ENCODE measurements around the gene N4BP2.
"Not testable (repeated sequence)": the region's sequence is repeated elsewhere in the genome, so short reads cannot be mapped to it uniquely, and the experiment has no call there.

N4BP2 gene

DNA sequence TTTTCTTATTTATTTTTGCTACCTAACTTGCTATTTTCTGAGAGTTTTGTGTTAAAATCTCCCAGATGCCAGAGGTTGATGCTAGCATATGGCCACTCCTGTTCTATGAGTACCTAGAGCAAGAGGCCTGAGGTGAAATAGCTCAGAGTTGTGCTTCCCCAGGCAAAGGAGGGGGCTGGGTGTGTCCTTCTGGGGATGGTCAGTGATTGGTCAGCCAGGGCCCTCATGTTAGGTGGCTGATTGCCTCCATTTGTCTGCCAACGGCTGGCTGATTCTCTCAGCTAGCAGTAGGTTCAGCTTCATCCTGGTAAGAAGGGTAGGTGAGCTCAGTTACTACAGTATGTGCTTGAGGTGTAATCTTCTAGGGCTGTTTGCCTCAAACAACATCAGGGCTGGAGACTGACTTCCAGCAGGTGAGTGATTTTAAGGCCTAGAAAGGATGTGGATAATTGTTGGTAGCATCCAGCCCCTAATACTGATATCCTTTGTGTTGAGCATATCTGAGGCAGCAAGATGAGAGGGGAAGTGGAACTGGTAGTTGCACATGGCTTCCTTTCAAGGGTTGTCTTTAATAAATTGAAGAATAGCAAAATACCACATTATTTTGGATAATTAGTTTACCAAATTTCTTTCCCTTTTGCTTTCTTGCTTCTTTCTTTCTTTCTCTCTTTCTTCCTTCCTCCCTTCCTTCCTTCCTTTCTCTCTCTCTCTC is 77.7 kb downstream of the N4BP2 start:
- no peak for DNase-seq (ENCODE audit: low read depth)
- H3K4me3 ChIP-seq (replicated peaks; ENCODE audit: low read depth, low read length), result no peak overlapping the region
- TF ChIP-seq, protein P1, sequence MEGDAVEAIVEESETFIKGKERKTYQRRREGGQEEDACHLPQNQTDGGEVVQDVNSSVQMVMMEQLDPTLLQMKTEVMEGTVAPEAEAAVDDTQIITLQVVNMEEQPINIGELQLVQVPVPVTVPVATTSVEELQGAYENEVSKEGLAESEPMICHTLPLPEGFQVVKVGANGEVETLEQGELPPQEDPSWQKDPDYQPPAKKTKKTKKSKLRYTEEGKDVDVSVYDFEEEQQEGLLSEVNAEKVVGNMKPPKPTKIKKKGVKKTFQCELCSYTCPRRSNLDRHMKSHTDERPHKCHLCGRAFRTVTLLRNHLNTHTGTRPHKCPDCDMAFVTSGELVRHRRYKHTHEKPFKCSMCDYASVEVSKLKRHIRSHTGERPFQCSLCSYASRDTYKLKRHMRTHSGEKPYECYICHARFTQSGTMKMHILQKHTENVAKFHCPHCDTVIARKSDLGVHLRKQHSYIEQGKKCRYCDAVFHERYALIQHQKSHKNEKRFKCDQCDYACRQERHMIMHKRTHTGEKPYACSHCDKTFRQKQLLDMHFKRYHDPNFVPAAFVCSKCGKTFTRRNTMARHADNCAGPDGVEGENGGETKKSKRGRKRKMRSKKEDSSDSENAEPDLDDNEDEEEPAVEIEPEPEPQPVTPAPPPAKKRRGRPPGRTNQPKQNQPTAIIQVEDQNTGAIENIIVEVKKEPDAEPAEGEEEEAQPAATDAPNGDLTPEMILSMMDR (IDR thresholded peaks at IDR 0.05; ENCODE audit: low read length, missing control alignments), result no peak

DNA sequence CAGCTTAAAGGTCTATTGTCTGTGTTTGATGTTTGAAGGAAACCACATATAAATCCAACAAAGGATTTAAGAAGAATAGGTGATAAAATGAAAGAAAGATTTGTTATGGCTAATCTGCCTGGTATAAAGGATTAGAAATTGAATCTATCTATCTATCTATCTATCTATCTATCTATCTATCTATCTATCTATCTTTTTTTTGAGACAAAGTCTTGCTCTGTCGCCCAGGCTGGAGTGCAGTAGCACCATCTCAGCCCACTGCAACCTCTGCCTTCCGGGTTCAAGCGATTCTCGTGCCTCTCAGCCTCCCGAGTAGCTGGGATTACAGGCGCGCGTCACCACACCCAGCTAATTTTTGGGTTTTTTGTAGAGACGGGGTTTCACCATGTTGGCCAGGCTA is 79.6 kb downstream of the N4BP2 start:
- not testable (repeated sequence) for DNase-seq (ENCODE audit: low read depth); H3K4me3 ChIP-seq (replicated peaks; ENCODE audit: low read depth, low read length)

DNA sequence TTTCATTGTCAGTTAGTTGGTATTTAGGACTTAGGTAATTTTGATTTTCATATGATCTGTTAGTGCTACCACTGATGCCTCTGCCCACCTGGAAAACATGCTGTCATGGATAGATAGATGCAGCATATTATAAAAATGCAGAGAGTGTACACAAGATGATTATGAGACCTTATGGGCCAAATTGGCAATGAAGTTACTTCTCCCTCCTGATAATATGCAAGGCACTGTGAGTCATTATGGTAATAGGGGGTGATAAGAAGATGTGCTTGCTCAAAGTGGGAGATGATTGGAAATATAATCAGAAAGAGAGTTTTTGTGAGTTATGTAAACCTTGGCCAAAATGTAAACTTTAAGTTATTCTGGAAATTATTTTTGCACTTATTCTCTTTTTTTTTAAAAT is 83.5 kb downstream of the N4BP2 start:
- H3K4me3 ChIP-seq (replicated peaks; ENCODE audit: low read depth, low read length), result no peak overlapping the region
- TF ChIP-seq, protein P1 (IDR thresholded peaks at IDR 0.05; ENCODE audit: low read length, missing control alignments), result no peak
- peak; percentile 9 for DNase-seq (ENCODE audit: low read depth)

DNA sequence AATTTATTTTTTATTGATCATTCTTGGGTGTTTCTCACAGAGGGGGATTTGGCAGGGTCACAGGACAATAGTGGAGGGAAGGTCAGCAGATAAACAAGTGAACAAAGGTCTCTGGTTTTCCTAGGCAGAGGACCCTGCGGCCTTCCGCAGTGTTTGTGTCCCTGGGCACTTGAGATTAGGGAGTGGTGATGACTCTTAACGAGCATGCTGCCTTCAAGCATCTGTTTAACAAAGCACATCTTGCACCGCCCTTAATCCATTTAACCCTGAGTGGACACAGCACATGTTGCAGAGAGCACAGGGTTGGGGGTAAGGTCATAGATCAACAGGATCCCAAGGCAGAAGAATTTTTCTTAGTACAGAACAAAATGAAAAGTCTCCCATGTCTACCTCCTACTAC is 83.9 kb downstream of the N4BP2 start:
- not testable (repeated sequence) for DNase-seq (ENCODE audit: low read depth); H3K4me3 ChIP-seq (replicated peaks; ENCODE audit: low read depth, low read length)

DNA sequence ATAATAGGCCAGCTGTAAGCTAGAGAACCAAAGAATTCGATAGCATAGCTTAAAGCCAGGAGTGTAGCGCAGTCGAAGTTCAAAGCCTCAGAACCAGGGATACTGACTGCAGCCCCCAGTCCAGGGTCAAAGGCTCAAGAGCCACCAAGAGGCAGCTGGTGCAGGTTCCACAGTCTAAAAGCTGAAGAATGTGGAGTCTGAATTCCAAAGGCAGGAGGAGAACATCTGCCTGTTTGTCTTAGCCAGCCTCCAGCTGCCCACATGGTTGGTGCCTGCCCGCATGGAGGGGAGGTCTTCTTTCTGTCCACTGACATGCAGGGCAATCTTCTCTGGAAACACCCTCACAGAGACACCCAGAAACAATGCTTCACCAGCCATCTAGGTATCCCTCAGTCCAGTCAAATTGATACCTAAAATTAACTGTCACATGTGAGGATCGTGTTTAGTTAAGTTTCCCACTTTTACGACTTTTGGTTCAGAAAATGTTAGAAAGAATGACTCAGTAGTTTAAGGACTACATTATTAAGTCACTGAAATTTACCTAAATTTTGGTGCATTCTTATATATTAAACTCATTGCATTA is 87.4 kb downstream of the N4BP2 start:
- no peak overlapping the region for H3K4me3 ChIP-seq (replicated peaks; ENCODE audit: low read depth, low read length)
- TF ChIP-seq, protein P1 (IDR thresholded peaks at IDR 0.05; ENCODE audit: low read length, missing control alignments), result no peak
- no peak for DNase-seq (ENCODE audit: low read depth)

DNA sequence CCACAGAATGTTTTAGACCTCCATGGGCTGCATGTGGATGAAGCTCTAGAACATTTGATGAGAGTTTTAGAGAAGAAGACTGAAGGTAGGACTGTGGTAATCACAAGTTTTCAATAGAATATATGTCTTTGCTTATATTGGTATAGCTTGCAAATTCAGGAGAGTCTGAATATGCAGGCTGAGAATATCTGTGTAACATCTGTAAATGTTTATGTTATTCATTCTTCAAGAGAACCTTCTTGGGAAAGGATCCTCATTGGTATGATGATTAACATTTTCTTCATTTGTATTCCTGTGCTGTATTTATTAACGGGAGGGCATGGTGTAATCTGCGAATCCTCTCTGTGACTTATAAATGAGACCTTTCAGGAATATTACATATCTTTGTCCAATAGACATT is 88.1 kb downstream of the N4BP2 start:
- TF ChIP-seq, protein P1 (IDR thresholded peaks at IDR 0.05; ENCODE audit: low read length, missing control alignments), result no peak
- no peak overlapping the region for H3K4me3 ChIP-seq (replicated peaks; ENCODE audit: low read depth, low read length)
- no peak for DNase-seq (ENCODE audit: low read depth)

DNA sequence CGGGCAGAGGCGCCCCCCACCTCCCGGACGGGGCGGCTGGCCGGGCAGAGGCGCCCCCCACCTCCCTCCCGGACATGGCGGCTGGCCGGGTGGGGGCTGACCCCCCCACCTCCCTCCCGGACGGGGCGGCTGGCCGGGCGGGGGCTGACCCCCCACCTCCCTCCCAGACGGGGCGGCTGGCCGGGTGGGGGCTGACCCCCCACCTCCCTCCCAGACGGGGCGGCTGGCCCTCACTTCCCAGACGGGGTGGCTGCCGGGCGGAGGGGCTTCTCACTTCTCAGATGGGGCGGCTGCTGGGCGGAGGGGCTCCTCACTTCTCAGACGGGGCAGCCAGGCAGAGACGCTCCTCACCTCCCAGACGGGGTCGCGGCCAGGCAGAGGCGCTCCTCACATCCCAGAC is 90.8 kb downstream of the N4BP2 start:
- DNase-seq (ENCODE audit: low read depth); H3K4me3 ChIP-seq (replicated peaks; ENCODE audit: low read depth, low read length): not testable (repeated sequence)

DNA sequence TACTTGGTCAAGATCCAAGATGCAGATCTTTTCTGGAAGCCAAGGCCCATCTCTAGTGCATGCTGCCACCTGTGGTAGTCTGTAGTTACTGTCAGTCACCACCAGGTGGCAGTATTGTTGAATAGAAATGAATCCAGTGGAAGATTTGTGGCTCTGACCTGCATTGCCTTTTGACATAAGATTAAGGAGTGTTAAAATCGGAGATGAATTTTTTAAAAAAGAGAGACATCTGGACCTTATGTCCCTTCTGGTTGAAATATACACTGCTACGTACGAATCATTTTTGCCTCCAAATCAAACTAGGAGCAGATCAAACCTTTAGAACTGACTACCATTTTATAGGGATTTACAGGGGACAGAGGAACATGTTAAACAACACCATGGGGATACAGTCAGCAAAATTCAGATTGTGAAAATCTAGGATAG is 93.3 kb downstream of the N4BP2 start:
- DNase-seq (ENCODE audit: low read depth), result peak; percentile 83

More for the DNA sequence above, 93.3 kb downstream of the N4BP2 start:
- no peak overlapping the region for H3K4me3 ChIP-seq (replicated peaks; ENCODE audit: low read depth, low read length)
- TF ChIP-seq, protein P1 (IDR thresholded peaks at IDR 0.05; ENCODE audit: low read length, missing control alignments), result peak; percentile 72
